GM18505 (cell line): ENCODE measurements around the gene RBM39.
"Not testable (repeated sequence)": the region's sequence is repeated elsewhere in the genome, so short reads cannot be mapped to it uniquely, and the experiment has no call there.

Experiments
- ATAC-seq: cut with Tn5 transposase; IDR thresholded peaks from one replicate; pipeline ENCODE4 v1.9.1; 2021; ENCODE audit not compliant: unreplicated experiment
- POLR2A ChIP-seq: IDR thresholded peaks from 4 replicates; pipeline ENCODE4 v1.6.1; 2011; ENCODE audit warnings: borderline replicate concordance; ENCODE audit not compliant: insufficient read depth, insufficient read length; ENCODE audit errors: extremely low read depth

RBM39 gene

DNA sequence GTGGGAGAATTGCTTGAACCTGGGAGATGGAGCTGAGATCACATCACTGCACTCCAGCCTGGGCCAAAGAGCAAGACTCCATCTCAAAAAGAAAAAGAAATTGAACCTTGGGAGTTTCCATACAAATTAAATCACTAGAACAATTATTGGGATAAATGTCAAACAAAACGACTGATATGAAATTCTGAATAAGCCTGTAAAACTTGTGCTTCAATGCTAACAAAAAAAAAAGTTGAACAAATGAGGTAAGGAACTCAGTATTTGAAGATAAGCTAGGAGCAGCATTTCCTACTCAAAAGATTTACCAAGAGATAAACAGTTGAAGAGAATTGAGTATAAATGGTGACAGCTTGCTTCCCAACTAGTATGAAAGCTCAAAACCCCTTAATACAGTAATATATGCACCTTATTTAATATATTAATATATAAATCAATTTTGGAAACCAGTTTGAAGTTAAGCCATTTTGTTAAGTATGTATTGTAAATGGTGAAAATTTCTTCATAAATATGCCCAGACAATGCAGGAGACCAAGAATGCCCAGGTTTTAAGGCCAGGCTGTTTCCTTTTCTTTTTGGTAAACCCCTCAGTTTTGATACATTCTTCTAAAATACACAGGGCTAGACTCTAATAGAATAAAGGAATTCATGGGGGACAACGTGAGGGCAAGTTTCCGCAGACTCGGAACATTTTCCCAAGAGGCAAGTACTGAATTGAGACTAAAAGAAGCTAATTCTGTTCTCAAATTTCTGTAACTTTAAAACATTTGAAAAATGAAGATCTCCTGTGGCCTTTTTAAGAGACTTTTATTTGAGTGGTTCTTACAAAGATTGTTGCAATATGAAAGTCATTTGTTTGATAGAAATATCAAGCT is 39.0 kb downstream of the RBM39 start:
- no peak for TF ChIP-seq POLR2A
- ATAC-seq: no peak

DNA sequence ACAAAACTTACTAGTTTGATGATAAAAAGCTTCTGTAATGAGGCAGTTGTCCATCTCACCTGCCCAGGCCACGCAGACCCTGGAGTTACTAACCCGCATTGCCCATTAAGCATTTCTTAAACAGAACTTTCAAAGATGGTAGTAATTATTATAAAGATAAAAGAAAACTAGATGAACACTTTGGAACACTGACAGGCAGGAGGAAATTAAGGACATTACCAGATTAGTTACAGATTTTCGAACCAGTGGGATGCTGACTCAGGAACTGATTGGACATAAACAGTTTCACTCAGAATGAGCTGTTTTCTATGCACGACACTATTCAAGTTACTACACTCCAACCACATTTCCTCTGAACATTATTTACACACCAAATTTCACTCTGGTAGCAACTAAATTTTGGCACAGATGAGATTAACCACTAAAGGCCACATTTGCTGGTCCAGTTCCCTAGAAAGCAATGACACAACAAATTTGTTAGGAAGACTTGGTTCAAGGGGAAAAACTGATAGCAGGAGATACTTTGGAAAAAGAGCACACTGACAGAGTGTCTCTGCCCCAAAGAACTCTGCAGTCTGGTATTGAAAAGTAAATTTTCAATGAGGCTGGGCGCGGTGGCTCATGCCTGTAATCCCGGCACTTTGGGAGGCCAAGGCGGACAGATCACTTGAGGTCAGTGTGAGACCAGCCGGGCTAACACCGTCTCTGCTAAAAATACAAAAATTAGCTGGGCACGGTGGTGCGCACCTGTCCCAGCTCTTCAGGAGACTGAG is 39.8 kb downstream of the RBM39 start:
- ATAC-seq: no peak
- TF ChIP-seq POLR2A: no peak

DNA sequence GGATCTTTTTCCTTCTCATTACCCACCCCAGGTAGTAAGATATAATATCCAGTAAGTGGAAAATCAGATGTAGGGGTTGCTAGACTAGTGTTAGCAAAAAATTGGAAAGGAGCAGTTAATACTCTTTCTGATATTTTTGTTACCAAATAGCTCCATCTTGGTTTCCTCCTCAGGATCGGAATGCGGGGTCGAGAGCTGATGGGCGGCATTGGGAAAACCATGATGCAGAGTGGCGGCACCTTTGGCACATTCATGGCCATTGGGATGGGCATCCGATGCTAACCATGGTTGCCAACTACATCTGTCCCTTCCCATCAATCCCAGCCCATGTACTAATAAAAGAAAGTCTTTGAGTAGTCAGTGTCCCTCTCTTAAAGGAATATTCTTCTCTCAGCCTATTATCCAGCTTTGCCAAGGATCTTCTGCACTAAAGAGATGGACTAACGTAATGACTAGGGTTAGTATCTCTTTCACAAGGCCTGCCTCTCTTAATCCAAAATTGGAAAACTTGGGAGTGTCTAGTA is 41.4 kb downstream of the RBM39 start:
- no peak for ATAC-seq
- no peak for TF ChIP-seq POLR2A

DNA sequence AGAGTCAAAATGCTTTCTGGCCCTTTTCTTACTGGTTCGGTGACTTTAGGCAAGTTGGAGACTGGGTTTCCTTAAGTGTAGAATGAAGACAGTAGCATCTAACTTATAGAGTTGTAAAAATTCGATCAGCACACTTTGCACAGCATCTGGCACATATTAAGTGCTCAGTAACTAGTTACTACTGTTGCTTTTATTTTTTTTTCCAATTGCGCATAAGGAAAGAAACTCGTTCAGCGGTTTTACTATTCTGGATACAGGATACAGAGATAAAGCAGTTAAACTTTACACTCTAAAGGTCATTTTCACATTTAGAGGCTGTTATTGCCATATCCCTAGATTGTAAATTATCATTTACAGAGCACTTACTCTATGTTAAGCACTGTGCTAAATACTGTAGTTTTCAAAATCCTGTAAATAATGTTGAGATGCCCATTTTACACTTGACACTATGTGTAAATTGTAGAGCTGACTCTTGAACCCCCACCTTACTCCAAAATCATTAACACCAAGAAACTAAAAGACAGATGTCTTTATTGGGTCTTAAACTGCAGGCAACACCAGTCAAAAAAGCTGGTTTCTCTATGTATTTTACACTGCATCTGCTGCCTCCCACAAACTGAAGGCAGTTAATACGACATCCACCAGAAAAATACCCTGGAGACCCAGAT is 42.0 kb downstream of the RBM39 start:
- TF ChIP-seq POLR2A: no peak
- no peak for ATAC-seq

DNA sequence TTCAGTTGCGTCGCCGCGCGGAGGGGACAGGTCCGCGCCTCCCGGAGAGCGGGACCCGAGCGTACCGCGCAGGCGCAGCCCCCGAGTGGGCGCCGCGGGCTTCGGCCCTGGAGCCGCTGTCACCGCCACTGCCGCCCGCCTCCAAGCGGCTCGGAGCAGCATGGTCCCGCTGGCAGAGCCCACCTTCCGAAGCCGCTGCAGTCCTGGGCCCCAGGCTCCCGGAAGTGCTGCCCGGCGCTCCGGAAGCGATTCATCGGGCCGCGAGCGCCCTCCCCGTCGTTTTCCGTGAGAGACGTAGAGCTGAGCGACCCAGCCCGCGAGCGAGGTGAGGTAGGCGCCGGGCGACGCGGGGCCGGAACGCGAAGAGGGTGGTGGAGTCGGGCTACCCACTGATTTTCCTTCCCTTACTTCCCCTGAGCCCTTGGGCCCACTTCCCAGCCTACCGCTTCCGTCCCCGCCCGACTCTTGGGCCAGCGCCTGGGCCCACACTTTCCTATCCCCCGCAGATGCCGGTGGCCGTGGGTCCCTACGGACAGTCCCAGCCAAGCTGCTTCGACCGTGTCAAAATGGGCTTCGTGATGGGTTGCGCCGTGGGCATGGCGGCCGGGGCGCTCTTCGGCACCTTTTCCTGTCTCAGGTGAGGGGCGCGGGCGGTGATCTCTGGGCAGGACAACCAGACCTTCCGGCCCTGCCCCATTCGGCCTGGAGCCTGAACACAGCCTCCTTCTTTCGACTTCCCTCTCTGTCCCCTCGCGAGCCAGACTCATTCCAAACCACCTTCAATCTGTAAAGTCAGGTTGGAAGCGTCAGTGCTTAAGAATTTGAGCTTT is 42.7 kb downstream of the RBM39 start, which contains the start of the genes NFS1 and ROMO1:
NFS1 (minus strand) TSS at position 226 of the 830 bp plus-strand sequence; CDS start at position 162, 64 bp downstream.
ROMO1 (plus strand) TSS at position 279 of the 830 bp plus-strand sequence; CDS start at position 507, 228 bp downstream.
- TF ChIP-seq POLR2A: peak; percentile 86
- ATAC-seq: peak; percentile 60

DNA sequence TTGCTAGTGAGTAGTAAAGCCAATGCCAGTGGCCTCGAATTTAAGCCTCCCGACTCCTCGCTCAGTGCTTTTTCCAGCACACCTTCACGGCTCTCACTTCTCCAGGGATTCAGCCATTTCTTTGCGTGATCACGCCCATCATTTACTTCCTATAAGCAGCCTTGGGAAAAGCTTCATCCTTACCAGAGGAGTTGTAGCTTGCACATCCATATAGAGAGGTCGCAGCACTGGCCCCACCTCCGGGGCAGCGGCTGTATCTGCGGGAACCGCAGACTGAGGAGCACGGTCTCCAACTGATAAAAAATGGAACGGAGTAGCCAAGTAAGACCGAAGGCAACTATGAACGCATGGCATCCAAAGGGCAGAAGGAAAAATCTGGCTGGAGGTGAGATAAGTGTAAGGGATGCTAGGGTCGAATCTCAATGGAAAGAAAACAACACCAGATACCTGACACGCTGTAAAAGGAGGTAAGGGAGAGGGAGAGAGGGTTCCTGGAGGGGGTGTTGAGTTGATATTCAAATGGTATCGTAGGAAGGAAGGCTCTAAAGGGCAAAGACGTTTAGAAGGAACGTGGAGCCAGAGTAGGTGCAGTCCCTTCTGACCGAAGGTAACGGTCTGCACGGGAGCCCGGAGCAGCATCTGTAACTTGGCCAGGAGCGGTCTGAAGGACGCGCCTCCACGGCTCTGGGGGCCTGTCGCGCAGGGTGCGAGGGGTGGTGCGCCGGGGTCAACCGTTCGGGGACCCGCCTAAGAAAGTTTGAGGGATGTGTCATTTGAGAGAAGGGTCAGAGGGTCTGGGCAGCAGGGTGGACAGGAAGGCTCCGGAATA is 43.5 kb downstream of the RBM39 start:
- no peak for TF ChIP-seq POLR2A
- peak; percentile 27 for ATAC-seq

DNA sequence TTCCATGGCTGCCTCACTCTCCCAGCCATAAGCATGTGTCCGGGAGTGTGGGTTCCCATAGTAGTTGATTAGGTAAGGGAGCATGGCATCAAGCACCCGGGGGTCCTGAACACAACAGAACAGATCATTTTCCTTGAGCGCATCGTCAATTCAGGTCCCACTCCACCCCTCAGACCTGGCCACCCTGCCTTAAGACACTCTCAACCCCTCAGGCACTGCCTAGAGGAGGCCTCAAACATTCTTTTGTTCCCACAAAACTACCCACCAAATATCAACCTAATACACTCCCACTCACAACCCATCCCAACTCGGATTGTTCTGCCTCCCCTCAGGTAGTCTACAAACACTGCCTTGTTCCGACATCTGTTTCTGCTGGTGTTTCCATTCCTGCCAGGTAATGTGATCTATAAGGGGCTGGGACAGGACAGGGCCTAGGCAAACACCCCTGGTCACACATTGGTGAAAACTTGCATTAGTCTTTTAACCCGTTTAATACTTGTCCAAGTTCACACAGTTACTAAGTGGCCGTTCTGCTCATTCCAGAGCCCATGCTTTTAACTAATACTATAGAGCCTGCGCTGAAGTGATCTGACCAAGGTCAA is 44.3 kb downstream of the RBM39 start:
- TF ChIP-seq POLR2A: no peak
- no peak for ATAC-seq

DNA sequence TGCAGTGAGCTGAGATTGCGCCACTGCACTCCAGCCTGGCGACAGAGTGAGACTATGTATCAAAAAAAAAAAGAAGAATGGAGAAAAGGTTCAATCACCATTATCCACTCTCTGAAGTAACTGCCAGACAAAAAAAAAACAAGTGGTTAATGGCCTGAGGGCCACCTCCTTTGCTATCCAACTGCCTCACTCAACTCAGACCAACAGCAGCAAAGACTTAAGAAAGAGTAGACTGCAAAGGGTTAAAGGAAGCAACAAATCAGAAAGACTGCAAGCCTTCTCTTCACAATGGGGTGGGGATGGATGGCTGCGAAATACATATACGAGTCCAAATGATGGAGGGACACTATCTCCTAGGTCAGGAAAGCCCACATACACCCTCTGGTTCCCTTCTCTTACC is 46.1 kb downstream of the RBM39 start:
- no peak for ATAC-seq
- no peak for TF ChIP-seq POLR2A

DNA sequence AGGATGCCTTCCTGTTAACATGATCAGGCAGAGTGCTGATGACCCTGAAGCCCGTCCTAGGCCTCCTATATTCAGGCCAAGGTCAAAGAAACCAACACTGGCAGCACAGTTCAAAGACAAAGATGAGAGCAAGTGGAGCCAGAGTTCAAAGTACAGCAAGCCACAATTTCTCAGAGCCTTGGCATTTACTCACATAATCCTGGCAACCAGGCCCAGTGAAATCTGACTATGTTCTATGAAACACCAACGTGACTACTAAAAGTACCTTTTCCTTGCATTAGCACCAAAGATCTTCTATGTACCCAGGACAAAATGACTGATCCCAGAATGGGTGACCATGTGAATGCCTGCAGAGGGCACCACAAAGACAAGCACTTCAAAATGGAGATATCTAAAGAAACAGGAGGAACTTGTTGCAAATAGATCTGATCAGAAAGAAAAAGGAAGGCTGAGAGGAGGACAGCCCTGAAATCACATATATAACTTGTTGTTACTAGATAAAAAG is 46.8 kb downstream of the RBM39 start:
- ATAC-seq: no peak
- no peak for TF ChIP-seq POLR2A

DNA sequence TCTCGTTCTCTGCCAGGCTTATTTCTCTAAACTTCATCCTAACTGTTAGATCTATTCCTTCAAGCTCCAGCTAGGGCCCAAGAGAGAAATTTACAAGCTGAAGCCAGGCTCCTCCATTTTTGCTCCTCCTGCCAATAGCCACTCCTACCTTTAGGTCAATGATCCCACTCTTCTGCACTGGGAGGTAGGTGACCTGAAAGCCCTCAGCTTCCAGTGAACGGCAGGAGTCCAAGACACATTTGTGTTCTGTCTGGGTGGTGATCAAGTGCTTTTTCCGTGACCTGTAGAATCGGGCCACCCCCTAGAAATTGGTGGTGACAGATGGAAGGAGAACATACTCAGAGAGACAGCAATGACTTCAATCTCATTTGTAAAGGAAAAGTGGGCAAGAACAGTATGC is 51.8 kb downstream of the RBM39 start:
- no peak for ATAC-seq
- TF ChIP-seq POLR2A: no peak

DNA sequence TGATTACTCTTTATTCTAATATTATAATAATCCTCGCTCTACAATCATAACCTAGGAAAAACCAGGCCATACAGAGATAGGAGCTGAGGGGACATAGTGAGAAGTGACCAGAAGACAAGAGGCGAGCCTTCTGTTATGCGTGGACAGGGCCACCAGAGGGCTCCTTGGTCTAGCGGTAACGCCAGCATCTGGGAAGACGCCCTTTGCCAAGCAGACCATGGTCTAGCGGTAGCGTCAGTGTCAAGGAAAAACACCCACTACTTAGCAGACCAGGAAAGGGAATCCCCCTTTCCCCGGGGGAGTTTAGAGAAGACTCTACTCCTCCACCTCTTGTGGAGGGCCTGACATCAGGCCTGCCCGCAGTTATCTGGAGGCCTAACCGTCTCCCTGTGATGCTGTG is 55.2 kb downstream of the RBM39 start:
- ATAC-seq: not testable (repeated sequence)

DNA sequence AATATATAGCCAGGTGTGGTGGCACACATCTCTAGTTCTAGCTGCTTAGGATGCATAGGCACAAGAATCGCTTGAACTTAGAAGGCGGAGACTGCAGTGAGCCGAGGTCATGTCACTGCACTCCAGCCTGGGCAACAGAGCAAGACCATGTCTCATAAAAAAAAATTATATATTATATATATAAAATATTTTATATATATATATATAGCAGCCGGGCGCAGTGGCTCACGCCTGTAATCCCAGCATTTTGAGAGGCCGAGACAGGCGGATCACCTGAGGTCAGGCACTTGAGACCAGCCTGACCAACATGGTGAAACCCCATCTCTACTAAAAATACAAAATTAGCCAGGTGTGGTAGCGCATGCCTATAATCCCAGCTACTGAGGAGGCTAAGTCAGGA is 56.7 kb downstream of the RBM39 start:
- not testable (repeated sequence) for ATAC-seq
